ENCODE results near the gene PROX1. TPM values are rescaled to one million over a fixed set of nuclear protein-coding genes. Genes with fewer than 3 reads are reported as not detected.
"Not testable (repeated sequence)": the region's sequence is repeated elsewhere in the genome, so short reads cannot be mapped to it uniquely, and the experiment has no call there.

Gene PROX1
- total RNA-seq, 1 donor from 2014 or later = 23.9 TPM

DNA sequence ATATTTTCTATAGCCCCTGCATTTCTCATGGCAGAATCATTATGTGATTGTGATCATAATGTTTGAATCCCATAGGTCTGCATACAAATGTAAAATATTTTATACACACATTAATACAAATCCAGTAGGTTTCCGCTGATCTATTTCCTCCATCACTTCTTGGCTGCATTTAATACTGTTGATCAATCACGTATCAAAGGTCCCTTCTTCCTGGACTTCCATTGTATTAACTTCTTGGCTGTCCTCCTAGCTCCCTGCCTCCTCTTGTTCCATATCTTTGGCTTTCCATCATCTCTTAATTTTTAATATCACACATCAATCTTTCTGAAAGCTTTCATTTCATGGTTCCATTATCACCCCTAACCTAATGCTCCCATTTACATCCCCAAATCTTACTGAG, 97.6 kb downstream of the PROX1 start:
- Mint-ChIP-seq H3K9me3 (no peaks in the 10 kb centered on the region), H3K27me3 (no peaks in the 10 kb centered on the region), H3K4me1 (ENCODE audit: unreplicated experiment) (no peaks in the 10 kb centered on the region), H3K4me3 (no peak overlapping the region), H3K27ac (no peak overlapping the region), H3K36me3 (no peaks in the 10 kb centered on the region)
- DNase-seq (ENCODE audit: extremely low spot score, unreplicated experiment) = no peak
- TF ChIP-seq, protein P1, sequence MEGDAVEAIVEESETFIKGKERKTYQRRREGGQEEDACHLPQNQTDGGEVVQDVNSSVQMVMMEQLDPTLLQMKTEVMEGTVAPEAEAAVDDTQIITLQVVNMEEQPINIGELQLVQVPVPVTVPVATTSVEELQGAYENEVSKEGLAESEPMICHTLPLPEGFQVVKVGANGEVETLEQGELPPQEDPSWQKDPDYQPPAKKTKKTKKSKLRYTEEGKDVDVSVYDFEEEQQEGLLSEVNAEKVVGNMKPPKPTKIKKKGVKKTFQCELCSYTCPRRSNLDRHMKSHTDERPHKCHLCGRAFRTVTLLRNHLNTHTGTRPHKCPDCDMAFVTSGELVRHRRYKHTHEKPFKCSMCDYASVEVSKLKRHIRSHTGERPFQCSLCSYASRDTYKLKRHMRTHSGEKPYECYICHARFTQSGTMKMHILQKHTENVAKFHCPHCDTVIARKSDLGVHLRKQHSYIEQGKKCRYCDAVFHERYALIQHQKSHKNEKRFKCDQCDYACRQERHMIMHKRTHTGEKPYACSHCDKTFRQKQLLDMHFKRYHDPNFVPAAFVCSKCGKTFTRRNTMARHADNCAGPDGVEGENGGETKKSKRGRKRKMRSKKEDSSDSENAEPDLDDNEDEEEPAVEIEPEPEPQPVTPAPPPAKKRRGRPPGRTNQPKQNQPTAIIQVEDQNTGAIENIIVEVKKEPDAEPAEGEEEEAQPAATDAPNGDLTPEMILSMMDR (conservative IDR thresholded peaks at IDR 0.05) = no peak

DNA sequence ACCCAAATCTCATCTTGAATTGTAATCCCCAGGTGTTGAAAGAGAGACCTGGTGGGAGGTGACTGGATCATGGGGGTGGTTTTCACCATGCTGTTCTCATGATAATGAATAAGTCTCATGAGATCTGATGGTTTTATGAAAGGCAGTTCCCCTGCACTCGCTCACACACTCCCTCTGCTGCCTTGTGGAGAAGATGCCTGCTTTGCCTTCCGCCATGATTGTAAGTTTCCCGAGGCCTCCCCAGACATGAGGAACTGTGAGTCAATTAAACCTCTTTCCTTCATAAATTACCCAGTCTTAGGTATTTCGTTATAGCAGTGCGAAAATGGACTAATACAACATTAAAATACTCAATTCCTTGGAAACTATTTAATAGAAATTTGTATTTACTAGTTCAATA, 99.2 kb downstream of the PROX1 start:
- Mint-ChIP-seq H3K4me3 (no peak overlapping the region), H3K27ac (no peak overlapping the region), H3K4me1 (ENCODE audit: unreplicated experiment) (no peaks in the 10 kb centered on the region), H3K9me3 (no peaks in the 10 kb centered on the region), H3K36me3 (no peaks in the 10 kb centered on the region), H3K27me3 (no peaks in the 10 kb centered on the region)
- DNase-seq (ENCODE audit: extremely low spot score, unreplicated experiment) = no peak
- TF ChIP-seq, protein P1 (conservative IDR thresholded peaks at IDR 0.05) = no peak

DNA sequence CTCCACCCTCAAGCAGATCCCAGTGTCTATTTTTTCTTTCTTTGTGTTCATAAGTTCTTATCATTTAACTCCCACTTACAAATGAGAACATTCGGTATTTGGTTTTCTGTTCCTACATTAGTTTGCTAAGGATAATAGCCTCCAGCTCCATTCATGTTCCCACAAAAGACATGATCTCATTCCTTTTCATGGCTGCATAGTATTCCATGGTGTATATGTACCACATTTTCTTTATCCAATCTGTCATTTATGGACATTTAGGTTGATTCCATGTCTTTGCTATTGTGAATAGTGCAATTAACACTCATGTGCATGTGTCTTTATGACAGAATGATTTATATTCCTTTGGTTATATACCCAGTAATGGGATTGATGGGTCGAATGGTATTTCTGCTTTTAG, 101.2 kb downstream of the PROX1 start:
- H3K4me3 Mint-ChIP-seq, H3K9me3 Mint-ChIP-seq, H3K27ac Mint-ChIP-seq: not testable (repeated sequence)

More for the DNA sequence above, 101.2 kb downstream of the PROX1 start:
- H3K4me1 Mint-ChIP-seq (ENCODE audit: unreplicated experiment); DNase-seq (ENCODE audit: extremely low spot score, unreplicated experiment); H3K27me3 Mint-ChIP-seq; H3K36me3 Mint-ChIP-seq: not testable (repeated sequence)
